ENCODE results near the gene FBN2.

Gene FBN2

DNA sequence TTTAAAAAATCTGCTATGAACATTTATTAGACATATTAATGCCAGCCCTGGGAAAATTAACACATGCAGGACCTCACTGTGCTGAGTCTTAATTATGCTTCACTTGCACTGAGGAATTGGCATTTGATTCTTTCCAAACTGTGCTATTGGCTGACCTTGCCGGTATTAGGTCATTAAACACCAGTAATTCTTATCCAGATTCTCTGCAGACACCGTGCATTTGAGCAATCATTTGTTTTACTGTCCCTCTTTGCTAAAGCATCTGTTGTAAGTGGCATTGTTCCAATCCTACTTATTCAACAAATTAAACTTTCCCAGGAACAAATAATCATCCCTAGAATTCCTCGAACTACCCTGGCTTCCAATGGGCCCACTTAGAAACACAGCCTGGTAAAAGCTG is 309.5 kb downstream of the FBN2 start:
- DNase-seq (no peak), ATAC-seq (no peak)
- peaks cover 5% of the 10 kb centered on the region for H3K4me1 Mint-ChIP-seq
- H3K27ac Mint-ChIP-seq, result no peak overlapping the region
- no peak overlapping the region for H3K4me3 Mint-ChIP-seq
- no peaks in the 10 kb centered on the region for H3K27me3 Mint-ChIP-seq
- no peaks in the 10 kb centered on the region for H3K9me3 Mint-ChIP-seq

DNA sequence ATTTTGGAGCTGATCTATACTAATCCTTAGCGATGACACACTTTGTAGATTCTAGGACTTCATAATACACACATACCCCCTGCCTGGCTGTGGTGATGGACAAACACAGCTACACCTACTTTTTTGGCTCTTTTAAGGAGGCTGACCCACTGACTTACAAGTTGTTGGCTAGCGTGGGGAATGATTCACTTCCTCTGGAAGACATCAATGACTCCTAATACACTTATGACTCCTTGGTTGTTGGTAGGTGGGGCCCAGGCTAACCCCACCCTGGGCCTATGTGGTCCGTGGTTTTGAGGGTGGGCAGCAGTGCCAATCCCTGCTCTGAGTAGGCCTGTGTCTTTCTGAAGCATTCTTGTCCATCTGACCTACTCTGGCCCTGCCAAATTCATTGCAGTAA is 310.0 kb downstream of the FBN2 start:
- ATAC-seq (peak; percentile 87), DNase-seq (peak in 1 of 2 donors; percentile 19)
- H3K27me3 Mint-ChIP-seq, result no peaks in the 10 kb centered on the region
- peaks cover 5% of the 10 kb centered on the region for H3K4me1 Mint-ChIP-seq
- H3K27ac Mint-ChIP-seq, result no peak overlapping the region
- H3K4me3 Mint-ChIP-seq, result no peak overlapping the region
- H3K9me3 Mint-ChIP-seq, result no peaks in the 10 kb centered on the region

DNA sequence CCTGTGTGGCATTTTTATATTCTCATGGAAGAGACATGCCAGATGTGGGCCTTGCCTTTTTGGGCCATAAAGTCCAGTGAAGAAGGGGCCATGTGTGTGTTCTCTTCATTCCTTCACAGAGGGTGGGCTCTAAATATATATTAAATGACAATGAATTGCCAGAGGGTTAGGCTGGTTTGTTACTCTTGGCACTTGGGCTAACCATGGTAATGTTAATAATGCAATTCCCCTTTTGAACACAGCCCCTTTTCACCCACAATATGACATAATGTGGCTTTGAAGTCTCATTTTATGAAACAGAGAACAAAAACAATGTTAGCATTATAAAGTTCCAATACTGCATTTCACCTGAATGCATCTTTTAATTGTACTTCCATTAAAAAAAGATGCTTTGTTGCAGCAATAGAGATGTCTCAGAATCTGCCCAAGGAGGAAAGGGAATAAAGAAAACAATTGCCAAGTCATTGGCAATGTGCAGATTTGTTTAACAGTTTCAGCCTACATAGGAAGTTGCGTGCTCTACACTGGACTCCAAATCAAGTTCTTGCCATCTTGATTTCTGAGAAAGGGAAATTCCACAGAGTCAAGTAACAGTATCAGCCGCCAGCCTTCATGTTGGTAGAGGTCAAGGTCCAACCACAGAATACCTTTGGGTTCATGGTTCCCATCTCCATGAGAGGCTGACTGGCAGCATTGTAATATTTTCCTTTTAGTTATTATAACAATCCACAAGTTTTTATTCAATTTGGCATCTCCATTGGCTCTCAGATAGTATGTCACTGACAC is 312.6 kb downstream of the FBN2 start:
- no peak overlapping the region for H3K27ac Mint-ChIP-seq
- peaks cover 5% of the 10 kb centered on the region for H3K4me1 Mint-ChIP-seq
- H3K4me3 Mint-ChIP-seq, result no peak overlapping the region
- ATAC-seq, result no peak
- H3K27me3 Mint-ChIP-seq, result no peaks in the 10 kb centered on the region
- no peaks in the 10 kb centered on the region for H3K9me3 Mint-ChIP-seq
- no peak for DNase-seq

DNA sequence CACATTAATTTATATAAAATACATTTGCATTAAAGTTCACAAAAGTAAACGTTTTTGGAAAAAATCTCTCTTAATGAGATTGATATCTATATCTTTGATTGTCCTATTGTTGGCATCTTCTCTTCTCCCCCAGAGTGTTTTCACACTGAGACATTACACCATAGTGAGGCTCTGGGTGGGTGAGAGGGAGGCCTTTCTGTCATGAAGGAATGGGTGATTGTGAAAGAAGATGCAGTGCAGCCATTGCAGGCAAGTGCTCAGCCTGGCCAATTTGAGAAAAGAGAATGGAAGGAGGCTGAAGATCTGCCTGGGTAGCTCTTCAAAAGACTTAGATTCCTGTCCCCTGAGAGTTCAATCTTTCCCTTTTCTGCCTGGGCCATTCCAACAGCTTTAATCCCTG is 313.7 kb downstream of the FBN2 start:
- DNase-seq (no peak), ATAC-seq (no peak)
- H3K27me3 Mint-ChIP-seq, result no peaks in the 10 kb centered on the region
- no peak overlapping the region for H3K4me3 Mint-ChIP-seq
- no peak overlapping the region for H3K27ac Mint-ChIP-seq
- H3K9me3 Mint-ChIP-seq, result no peaks in the 10 kb centered on the region
- H3K4me1 Mint-ChIP-seq, result peaks cover 5% of the 10 kb centered on the region

DNA sequence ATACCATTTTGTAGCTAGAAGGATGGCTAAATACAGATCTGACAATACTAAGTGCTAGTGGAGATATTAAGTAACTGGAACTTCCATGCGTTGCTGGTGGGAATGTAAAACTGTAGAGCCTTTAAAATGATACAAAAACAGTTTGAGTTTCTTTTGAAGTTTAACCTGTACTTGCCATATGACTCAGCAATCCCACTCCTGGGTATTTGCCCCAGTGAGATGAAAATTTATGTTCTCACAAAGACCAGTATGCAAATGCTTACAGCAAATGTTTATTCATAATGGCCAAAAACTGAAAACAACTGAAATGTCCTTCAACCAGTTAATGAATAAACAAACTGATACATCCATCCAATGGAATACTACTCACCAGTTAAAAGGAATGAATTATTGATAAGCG is 317.2 kb downstream of the FBN2 start:
- Mint-ChIP-seq H3K4me3 (no peak overlapping the region), H3K27me3 (no peaks in the 10 kb centered on the region), H3K27ac (no peak overlapping the region), H3K4me1 (no peaks in the 10 kb centered on the region), H3K9me3 (no peaks in the 10 kb centered on the region)
- no peak for ATAC-seq
- DNase-seq, result no peak

DNA sequence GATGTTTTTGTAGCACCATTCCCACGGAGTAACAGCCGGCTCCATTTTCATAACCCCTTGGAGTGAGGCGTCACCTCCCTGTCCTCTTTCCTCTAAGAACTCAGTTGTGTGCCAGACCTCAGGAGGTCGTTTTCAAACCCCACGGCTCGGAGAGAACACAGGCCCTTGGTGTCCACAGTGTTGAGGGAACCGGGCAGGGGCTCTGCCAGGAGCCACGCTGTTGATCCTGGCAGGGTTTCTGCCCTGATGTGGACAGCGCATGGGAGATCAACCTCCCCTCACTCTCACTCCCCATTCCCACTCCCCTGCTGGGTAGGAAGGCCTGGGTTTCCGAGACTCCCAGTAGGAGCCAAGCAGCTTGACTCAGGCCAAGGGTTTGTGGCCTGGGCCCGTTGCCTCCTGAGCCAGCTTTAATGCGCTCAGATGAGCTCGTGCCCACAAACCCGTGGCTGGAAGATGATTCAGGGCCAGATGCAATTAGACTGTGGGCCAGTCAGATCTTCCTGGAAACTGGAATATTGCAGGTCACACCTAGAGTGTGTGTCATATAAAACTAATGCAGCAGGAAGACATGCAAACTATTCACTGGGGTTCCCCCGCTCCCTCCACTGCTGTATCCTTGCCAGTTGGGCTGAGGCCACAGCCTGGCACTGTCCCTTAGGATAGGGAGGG is 321.0 kb downstream of the FBN2 start:
- no peak overlapping the region for H3K27ac Mint-ChIP-seq
- H3K27me3 Mint-ChIP-seq, result peaks cover 8% of the 10 kb centered on the region
- H3K4me1 Mint-ChIP-seq, result no peaks in the 10 kb centered on the region
- DNase-seq (no peak), ATAC-seq (peak; percentile 33)
- no peaks in the 10 kb centered on the region for H3K9me3 Mint-ChIP-seq
- no peak overlapping the region for H3K4me3 Mint-ChIP-seq

DNA sequence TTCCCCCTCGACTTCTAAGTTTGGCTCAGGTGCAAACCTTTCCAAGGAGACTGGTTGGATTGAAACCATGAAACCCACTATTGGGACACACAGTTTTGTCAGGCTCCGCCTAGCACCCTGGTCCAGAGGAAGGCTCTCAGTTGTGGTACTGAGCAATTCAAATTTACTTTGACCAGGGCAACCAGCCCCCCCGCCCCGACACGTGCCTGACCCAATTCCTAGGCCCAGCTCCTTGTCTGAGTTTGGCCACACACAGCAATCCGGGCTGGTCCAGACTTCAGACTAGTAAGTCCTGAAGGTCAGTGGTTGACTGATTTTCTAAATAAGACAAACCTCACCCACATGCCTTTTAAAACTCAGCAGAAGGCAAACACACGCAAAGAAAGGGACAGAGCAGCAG is 321.8 kb downstream of the FBN2 start:
- H3K4me3 Mint-ChIP-seq, result no peak overlapping the region
- no peak overlapping the region for H3K27ac Mint-ChIP-seq
- DNase-seq (no peak), ATAC-seq (no peak)
- no peaks in the 10 kb centered on the region for H3K4me1 Mint-ChIP-seq
- peaks cover 8% of the 10 kb centered on the region for H3K27me3 Mint-ChIP-seq
- H3K9me3 Mint-ChIP-seq, result no peaks in the 10 kb centered on the region

DNA sequence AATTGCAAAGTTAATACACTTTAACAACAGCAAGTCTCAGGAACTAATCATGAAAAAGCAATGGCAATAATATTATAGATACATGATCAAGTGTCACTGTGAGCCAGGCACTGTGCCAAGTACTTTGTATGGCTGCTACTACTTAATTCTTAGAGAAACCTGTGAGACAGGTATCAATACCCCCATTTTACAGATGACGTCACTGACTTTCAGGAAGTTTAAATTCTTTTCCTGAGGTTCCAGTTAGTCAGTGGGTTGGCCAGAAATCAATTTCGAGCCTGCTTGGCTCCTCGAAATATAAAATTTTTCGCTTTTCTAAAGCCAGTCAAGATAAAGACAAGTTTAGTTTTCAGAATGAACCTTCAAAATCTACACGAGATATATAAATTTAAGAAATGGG is 324.2 kb downstream of the FBN2 start:
- H3K27me3 Mint-ChIP-seq, result peaks cover 8% of the 10 kb centered on the region
- no peaks in the 10 kb centered on the region for H3K9me3 Mint-ChIP-seq
- DNase-seq (no peak), ATAC-seq (no peak)
- H3K4me1 Mint-ChIP-seq, result no peaks in the 10 kb centered on the region
- H3K27ac Mint-ChIP-seq, result no peak overlapping the region
- H3K4me3 Mint-ChIP-seq, result no peak overlapping the region

DNA sequence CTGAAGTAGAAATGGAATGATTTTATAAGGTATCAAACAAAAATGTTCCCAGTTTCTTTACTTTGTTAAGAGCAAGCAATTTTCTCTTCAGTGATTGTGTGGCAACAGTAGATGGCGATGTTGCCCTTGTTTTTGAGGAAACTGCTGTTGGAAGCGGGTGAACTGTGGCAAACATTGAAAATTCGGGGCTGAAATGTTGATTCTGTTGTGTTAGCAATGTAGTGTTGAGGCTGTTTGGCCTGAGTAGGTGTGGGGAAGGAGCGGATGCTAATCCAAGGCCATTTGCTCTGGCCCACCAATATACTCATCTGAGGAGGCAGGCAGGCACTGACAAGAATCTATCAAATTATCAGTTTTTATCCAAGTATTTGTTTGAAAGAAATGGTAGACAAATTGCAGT is 324.7 kb downstream of the FBN2 start:
- H3K9me3 Mint-ChIP-seq, result no peaks in the 10 kb centered on the region
- peaks cover 8% of the 10 kb centered on the region for H3K27me3 Mint-ChIP-seq
- ATAC-seq, result no peak
- no peak overlapping the region for H3K27ac Mint-ChIP-seq
- DNase-seq, result peak; percentile 30 to 31
- H3K4me3 Mint-ChIP-seq, result no peak overlapping the region
- H3K4me1 Mint-ChIP-seq, result no peaks in the 10 kb centered on the region

DNA sequence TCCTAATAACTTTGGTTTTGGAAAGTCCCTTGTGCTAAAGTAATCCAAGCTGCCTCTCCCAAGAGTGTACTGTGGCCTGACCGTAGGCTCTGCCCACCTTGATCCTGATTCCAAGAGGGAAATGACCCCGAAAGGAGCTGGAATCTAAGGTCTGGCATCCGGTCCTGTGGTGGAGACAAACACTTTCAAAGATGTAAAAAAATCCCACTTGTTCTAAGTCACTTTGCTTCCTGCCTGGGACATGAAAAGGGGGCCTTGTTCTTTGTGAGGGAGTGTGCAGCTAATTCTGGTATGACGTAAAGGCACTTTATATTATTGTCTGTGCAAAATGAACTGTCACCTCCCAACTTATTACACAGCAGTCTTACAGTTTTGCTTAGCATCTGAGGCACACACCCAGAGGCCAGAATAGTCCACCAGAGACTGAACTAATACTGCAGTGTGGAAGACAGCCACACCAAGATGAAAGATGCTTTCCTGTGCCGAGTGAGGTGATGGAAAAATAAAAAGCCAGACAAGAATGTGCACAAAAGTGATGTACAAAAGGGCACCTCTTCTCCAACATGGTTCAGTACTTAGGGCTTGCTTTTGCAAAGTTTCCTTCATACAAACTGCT is 325.7 kb downstream of the FBN2 start:
- H3K9me3 Mint-ChIP-seq, result no peaks in the 10 kb centered on the region
- H3K27ac Mint-ChIP-seq, result no peak overlapping the region
- DNase-seq (no peak), ATAC-seq (no peak)
- peaks cover 8% of the 10 kb centered on the region for H3K27me3 Mint-ChIP-seq
- H3K4me1 Mint-ChIP-seq, result no peaks in the 10 kb centered on the region
- H3K4me3 Mint-ChIP-seq, result no peak overlapping the region

DNA sequence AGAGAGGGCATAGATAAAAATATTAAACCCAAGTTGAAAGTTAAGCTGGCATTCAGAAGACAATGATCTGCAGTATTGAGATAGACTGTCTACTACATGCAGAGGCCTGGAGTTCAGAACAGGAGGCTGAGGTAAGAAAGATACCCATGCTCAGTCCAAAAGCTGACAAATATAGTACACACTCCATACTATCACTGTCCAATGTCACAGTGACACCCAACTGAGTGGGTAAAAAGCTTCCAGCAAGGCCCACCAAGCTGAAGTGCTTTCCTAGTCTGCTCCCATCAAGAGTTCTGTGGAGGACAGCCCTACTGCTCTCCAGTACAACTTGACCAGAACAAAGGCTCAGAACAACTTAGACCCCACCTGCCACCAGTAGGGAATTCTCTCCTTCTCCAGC is 329.6 kb downstream of the FBN2 start:
- Mint-ChIP-seq H3K9me3 (no peaks in the 10 kb centered on the region), H3K27me3 (peaks cover 12% of the 10 kb centered on the region), H3K27ac (no peak overlapping the region), H3K4me1 (no peaks in the 10 kb centered on the region), H3K4me3 (no peak overlapping the region)
- ATAC-seq (no peak), DNase-seq (no peak)
